NCI-H2081 treated with DMSO at 0.1 percent for 48 hours (cell line): ENCODE results near the gene LPP.
"Not testable (repeated sequence)": the region's sequence is repeated elsewhere in the genome, so short reads cannot be mapped to it uniquely, and the experiment has no call there.

Experiments
- DNase-seq: peaks from one replicate; lab custom pipeline; 2025; lab: John Stamatoyannopoulos, UW

Gene LPP

GRCh38 chr3:188400494-188401243 is 246.7 kb downstream of the LPP start:
- DNase-seq, result no peak

DNA sequence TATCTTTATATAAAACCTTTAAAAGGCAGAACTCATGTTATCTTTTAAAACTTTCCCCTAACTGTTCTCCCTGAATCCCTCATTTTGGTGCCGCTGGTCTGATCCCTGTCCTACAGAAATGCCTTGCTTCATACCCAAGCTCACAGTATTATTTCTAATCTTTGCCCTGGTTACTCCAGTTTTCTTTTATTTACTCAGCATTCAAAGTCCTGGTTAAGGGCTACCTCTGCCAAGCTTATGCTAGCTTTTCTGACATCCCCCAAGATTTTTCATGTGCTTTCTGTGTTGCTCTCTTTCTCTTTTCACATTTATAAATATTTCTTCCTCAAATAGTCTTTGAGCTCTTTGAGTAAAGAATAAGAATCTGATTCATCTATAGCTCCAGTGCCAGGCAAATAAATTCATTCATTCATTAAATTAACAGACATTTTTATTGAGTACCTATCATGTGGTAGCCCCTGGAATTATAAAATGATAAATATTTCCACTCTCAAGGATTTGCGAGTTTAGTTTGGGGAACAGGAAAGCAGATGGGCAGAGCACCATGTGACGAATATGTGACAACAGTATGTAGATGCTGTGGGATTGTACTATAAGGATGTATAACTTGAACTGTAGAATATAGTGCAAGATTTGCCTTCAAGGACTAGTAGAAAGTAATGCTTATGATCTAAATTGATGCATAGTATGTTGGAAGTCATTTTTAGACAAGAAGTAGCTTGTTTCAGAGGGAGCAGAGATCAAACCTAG is 247.5 kb downstream of the LPP start:
- no peak for DNase-seq

DNA sequence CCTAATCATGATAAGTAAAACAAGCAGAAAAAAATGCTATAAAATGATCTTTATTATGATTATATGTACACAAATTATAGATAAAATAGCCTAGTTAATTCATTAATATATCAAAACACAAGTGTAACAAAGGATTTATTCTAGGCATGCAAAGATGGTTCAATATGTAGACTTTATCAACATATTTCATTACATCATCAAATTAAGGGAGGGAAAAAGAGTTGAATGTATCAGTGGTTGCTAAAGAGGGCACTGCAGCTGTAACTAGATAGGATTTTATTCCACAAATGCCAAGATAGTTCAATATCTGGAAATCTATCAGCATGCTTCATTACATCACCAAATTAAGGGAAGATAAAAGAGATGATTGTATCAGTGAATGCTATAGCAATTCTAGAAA is 248.3 kb downstream of the LPP start:
- DNase-seq, result no peak

GRCh38 chr3:188403404-188403803 is 249.4 kb downstream of the LPP start:
- no peak for DNase-seq

- DNase-seq, result no peak
Measured at GRCh38 chr3:188404124-188404523, 250.2 kb downstream of the LPP start.

DNA sequence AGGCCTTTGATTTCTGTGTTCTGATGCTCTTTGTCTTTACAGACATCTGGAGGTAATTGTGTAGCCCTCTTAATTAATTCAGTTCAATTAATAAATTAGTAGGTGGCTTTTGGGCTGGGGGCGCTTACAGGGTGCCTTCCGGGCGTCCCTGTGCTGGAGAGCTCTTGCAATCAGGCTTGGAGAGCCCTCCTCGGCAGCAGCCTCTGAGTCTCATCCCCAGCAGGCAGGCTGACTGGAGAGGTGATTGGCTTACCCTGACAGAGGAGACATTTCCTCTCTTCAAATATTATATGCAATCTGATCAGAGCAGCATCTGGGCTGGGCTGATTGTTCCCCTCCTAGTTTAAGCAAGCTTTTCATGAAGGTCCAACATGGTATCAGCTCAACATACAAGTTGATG is 250.7 kb downstream of the LPP start:
- no peak for DNase-seq

DNA sequence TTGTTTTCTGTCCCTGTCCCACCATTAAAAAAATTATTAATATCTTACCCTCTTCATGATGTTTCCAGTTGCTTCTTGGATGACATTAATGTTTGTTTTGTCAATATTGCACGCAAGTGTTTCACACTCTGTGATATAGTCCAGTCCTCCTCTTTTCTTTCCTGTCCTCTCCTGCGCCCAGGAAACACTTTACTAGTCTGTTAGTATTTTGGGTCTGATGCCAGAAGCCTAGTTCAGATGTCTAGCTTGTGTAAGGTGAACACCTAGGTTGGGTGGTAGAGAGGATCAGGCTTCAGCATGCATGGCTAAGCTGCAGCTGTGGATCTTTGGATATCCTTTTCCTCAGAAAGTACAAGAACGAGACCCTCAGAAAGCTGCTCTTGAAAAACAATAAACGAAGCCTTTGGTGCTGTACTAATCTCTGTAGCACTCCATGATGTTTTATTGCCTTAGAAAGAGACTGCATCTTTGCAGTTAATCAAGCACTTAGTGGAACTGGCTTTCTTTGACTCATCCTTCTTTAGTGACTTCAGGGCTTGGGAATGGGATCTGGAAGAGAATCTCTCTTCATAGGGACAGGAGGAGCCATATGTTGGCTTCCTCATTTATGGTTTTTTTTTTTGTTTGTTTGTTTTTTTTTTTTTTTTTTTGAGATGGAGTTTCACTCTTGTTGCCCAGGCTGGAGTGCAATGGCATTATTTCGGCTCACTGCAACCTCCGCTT is 253.4 kb downstream of the LPP start:
- no peak for DNase-seq

- no peak for DNase-seq
Measured at GRCh38 chr3:188408831-188409230, 254.9 kb downstream of the LPP start.

DNA sequence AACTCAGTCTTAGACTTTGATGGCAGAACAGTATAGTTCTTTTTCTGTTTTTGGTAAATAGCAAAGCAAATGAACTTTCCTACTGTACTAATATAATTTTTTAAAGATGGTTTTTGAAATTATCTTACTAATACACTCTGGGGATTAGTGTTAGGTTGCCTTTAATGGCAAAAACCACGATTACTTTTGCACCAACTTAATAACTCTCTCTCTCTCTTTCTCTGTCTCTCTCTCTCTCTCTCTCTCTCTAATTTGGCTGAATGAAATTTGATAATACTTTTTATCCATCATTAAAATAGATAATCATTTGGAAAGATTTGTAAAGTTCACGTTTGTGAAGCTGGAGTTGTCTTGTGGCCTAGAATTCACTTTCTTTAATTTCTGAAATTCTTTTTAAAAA is 257.8 kb downstream of the LPP start:
- no peak for DNase-seq

DNA sequence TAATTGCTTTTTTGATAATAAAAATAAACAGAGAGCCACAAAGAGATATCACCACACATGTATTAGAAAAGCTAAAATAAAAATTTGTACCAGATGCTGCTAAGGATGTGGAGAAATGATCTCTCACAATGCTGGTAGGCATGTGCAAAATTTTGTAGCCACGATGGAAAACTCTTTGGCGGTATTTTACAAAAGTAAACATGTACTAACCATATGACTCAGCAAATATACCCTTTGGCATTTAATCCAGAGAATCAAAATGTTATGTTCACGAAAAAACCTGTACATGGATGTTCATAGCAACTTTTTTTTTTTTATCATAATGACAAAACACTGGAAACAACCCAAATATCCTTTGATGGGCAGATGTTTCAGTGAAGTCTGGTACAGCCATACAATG is 261.2 kb downstream of the LPP start:
- no peak for DNase-seq

DNA sequence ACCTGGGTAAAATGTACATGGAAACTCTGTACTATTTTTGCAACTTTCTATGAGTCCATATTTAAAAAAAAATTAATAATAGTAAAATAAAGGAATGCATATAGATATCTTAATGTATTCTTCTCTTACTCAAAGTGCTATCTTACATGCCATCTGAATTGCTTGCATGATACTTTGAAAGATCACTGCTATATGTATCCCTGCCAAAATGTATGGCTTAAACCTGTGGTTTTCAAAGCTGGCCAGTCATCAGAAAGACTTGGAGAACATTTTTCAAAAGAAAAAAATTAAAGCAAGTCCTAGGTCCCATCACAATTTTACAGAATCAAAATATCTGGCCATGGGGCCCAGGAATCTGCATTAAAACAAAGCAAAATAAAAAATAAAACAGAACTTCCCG is 262.1 kb downstream of the LPP start:
- DNase-seq, result no peak

GRCh38 chr3:188417271-188417696 is 263.3 kb downstream of the LPP start:
- DNase-seq, result no peak

GRCh38 chr3:188417766-188418165 is 263.8 kb downstream of the LPP start:
- DNase-seq, result no peak

- DNase-seq, result no peak
Measured at GRCh38 chr3:188421151-188421821, 267.3 kb downstream of the LPP start.

GRCh38 chr3:188421836-188422540 is 268.0 kb downstream of the LPP start:
- no peak for DNase-seq

DNA sequence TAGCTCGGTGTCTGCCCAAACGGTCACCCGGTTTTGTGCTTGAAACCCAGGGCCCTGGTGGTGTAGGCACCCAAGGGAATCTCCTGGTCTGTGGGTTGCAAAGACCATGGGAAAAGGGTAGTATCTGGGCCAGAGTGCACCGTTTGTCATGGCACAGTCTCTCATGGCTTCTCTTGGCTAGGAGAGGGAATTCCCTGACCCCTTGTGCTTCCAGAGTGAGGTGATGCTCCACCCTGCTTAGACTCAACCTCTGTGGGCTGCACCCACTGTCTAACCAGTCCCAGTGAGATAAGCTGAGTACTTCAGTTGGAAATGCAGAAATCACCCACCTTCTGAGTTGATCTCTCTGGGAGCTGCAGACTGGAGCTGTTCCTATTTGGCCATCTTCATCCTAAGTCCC is 274.0 kb downstream of the LPP start:
- not testable (repeated sequence) for DNase-seq

- no peak for DNase-seq
Measured at GRCh38 chr3:188431040-188431439, 277.1 kb downstream of the LPP start.

GRCh38 chr3:188431553-188431952 is 277.6 kb downstream of the LPP start:
- no peak for DNase-seq

DNA sequence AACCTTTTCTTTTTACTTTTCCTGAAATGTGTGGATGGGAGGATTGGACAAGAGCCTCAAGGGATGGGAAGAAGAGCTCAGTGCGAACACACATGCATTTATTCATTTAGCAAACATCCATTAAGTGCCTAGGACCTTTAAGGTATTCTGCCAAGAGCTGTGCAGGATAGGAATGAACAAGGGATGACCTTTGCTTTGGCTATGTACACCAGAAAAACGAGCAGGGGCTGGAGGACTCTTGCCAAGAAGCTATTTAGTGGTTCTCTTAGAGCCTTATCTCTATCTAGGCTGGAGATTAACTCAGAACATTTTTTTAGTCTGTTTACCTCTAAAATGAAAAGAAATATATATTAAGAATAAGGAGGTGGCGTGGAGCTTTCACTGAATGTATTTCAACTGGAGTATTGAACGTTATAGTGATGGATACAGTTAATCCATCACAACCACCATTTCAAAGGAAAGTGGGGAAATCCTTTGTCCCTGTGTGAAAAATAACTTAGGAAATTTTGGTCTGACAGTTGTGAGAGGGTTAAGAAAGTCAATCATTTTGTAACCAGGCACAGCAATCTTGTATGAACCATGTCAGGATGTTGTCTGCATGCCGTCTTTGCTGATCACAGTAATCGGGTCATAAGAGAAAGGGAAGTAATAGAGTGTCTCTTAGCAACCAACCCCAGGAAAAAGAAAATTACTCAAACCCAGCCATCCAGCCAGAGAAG is 279.0 kb downstream of the LPP start:
- DNase-seq, result no peak

- no peak for DNase-seq
Measured at GRCh38 chr3:188433521-188434150, 279.7 kb downstream of the LPP start.

GRCh38 chr3:188434594-188434993 is 280.6 kb downstream of the LPP start:
- no peak for DNase-seq
